Stomach (tissue), 9 donors: Measurements from ENCODE around the gene DSE. TPM values are rescaled to one million over a fixed set of nuclear protein-coding genes. Genes with fewer than 3 reads are reported as not detected.

ENCODE experiments used
- DNase-seq, 2 donors: peaks; one replicate each; pipeline versions ENCODE4 v3.0.0 to v3.0.0-alpha.2; 2013 to 2019
- H3K27ac ChIP-seq, 5 donors: fragments of 200-600 bp in 4 of 5; sonication (generic) in 4 of 5; one replicate each; pipeline ENCODE4 v1.5.1; 2013 to 2019; ENCODE audit warnings: mild to moderate bottlenecking in 1 of 5, moderate library complexity in 1 of 5
- H3K27me3 ChIP-seq, 3 donors: fragments of 200-600 bp; sonication (generic); one replicate each; pipeline ENCODE4 v1.5.1; 2017 to 2019; ENCODE audit warnings: mixed run types in 1 of 3
- H3K36me3 ChIP-seq, 4 donors: fragments of 200-600 bp; sonication (generic); 1 replicate in 3 of 4; 2 replicates in 1 of 4; pipeline ENCODE4 v1.5.1; 2016 to 2019
- H3K4me1 ChIP-seq, 4 donors: fragments of 200-600 bp; sonication (generic); one replicate each; pipeline ENCODE4 v1.5.1; 2016 to 2019
- H3K4me3 ChIP-seq, 4 donors: fragments of 200-600 bp; sonication (generic) in 3 of 4; one replicate each; pipeline ENCODE4 v1.5.1; 2016 to 2019; ENCODE audit warnings: mild to moderate bottlenecking in 1 of 4
- H3K9me3 ChIP-seq, 4 donors: fragments of 200-600 bp; sonication (generic); one replicate each; pipeline ENCODE4 v1.5.1; 2016 to 2019
- EP300 ChIP-seq: sonication (generic); formaldehyde crosslinking; IDR thresholded peaks from one replicate; pipeline ENCODE4 v1.6.1; 2017; ENCODE audit warnings: antibody characterized with exemption
- POLR2A ChIP-seq, 4 donors: fragments of 450-650 bp; IDR thresholded peaks; one replicate each; pipeline ENCODE4 v1.6.1; 2016; ENCODE audit warnings: antibody characterized with exemption in 4 of 4, control low read depth in 2 of 4, mild to moderate bottlenecking in 1 of 4, moderate library complexity in 1 of 4
- POLR2AphosphoS5 ChIP-seq, 3 donors: sonication (generic); formaldehyde crosslinking; IDR thresholded peaks; one replicate each; pipeline ENCODE4 v1.6.1; 2016; ENCODE audit warnings: antibody characterized with exemption in 3 of 3
- WGBS, 5 donors: extraction: QIAGEN DNeasy Blood & Tissue Kit in 3 of 5; methylation state at CpG; one replicate each; pipeline versions ENCODE4 v1.1.5 to v1.1.7; 2013 to 2018; 5-methylcytosine and 5-hydroxymethylcytosine counted together
- intact Hi-C: fragments of 100-400 bp; cut with DNase I; formaldehyde crosslinking; loops from one replicate; pipeline ENCODE4 v1.15.1; 2023; ENCODE audit warnings: low total_unique reads
- polyA plus RNA-seq, 3 donors: library from polyadenylated mRNA; stranded (reverse); fragments of 200-250 nt; gene quantifications; one replicate each; pipeline ENCODE4 v1.2.3, GENCODE V29; 2013
- total RNA-seq, 5 donors: library from RNA; depleted of rRNA; stranded (reverse); fragments of >200 nt; gene quantifications; one replicate each; pipeline versions ENCODE4 v1.1.0 to v1.2.3, GENCODE V29; 2014 to 2016
- TF ChIP-seq, protein P1 (sequence below), 7 experiments: fragments of 450-650 bp in 4 of 7; fragments of 200-600 bp in 3 of 7; sonication (generic) in 3 of 7; IDR thresholded peaks; one replicate each; pipeline ENCODE4 v1.5.1; 2016 to 2019; ENCODE audit warnings: antibody characterized with exemption in 7 of 7, control low read depth in 2 of 7, mild to moderate bottlenecking in 1 of 7
- donor health status: healthy with polysubstance abuse.
- donor health status: Bipolar disorder and iron deficiency.
- donor health status: healthy.

Gene DSE
- total and polyA plus RNA-seq, 8 donors = 3.8 to 39.8 (median 12.5) TPM

DNA sequence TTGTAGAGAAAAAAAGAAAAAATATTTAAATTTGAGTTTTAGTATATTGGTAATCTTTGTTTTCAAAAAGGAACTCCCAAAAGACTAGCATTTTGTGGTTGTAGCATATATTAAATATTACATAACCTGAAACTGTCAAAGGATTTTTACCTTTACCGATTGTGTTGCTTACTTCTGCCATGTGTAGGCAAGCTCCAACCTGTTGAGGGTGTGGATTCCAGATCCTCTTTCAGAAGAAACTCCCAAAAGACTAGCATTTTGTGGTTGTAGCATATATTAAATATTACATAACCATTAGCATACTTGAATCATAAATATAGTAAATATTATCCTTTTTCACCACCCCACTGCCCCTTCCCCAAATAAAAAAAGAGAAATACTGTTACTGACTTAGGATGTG lies 3.2 kb downstream of the DSE start:
- no peaks in the 10 kb centered on the region for H3K36me3 ChIP-seq
- H3K27ac ChIP-seq = no peak overlapping the region
- WGBS, 5 donors = 68 to 91% (median 83%) methylated on average over 1 of the region's 1 CpG
- no peak for TF ChIP-seq POLR2A (IDR thresholded peaks at IDR 0.05)
- no peak for TF ChIP-seq POLR2AphosphoS5 (IDR thresholded peaks at IDR 0.05)
- TF ChIP-seq, protein P1, sequence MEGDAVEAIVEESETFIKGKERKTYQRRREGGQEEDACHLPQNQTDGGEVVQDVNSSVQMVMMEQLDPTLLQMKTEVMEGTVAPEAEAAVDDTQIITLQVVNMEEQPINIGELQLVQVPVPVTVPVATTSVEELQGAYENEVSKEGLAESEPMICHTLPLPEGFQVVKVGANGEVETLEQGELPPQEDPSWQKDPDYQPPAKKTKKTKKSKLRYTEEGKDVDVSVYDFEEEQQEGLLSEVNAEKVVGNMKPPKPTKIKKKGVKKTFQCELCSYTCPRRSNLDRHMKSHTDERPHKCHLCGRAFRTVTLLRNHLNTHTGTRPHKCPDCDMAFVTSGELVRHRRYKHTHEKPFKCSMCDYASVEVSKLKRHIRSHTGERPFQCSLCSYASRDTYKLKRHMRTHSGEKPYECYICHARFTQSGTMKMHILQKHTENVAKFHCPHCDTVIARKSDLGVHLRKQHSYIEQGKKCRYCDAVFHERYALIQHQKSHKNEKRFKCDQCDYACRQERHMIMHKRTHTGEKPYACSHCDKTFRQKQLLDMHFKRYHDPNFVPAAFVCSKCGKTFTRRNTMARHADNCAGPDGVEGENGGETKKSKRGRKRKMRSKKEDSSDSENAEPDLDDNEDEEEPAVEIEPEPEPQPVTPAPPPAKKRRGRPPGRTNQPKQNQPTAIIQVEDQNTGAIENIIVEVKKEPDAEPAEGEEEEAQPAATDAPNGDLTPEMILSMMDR (IDR thresholded peaks at IDR 0.05) = no peak
- TF ChIP-seq EP300 = no peak
- no peak for DNase-seq
- peaks cover 7 to 33% (median 9%) of the 10 kb centered on the region in 4 donors for H3K4me1 ChIP-seq
- H3K9me3 ChIP-seq = no peaks in the 10 kb centered on the region
- H3K4me3 ChIP-seq = no peak overlapping the region
- H3K27me3 ChIP-seq = peaks cover 0 to 5% (median 0%) of the 10 kb centered on the region in 3 donors
- intact Hi-C loops = no loop called here

- no peak for DNase-seq
- no peaks in the 10 kb centered on the region for H3K9me3 ChIP-seq
Measured at GRCh38 chr6:116374586-116374985, 3.8 kb downstream of the DSE start.

GRCh38 chr6:116375262-116375661 lies 4.5 kb downstream of the DSE start:
- H3K4me3 ChIP-seq = no peak overlapping the region
- no peak overlapping the region for H3K27ac ChIP-seq
- no peaks in the 10 kb centered on the region for H3K9me3 ChIP-seq
- no peak for DNase-seq
- peaks cover 0 to 5% (median 0%) of the 10 kb centered on the region in 3 donors for H3K27me3 ChIP-seq
- 88 to 97% (median 95%) methylated on average over 2 of the region's 2 CpGs for WGBS, 5 donors
- intact Hi-C loops = no loop called here
- TF ChIP-seq POLR2A (IDR thresholded peaks at IDR 0.05) (no peak), EP300 (no peak), POLR2AphosphoS5 (IDR thresholded peaks at IDR 0.05) (no peak)
- TF ChIP-seq, protein P1 (IDR thresholded peaks at IDR 0.05) = no peak
- no peaks in the 10 kb centered on the region for H3K36me3 ChIP-seq
- peaks cover 0 to 22% (median 4%) of the 10 kb centered on the region in 4 donors for H3K4me1 ChIP-seq

More at GRCh38 chr6:116374586-116374985, 3.8 kb downstream of the DSE start:
- Histone ChIP-seq H3K36me3 (no peaks in the 10 kb centered on the region), H3K27ac (no peak overlapping the region), H3K4me1 (peaks cover 6 to 29% (median 7%) of the 10 kb centered on the region in 4 donors), H3K4me3 (no peak overlapping the region), H3K27me3 (peaks cover 0 to 5% (median 0%) of the 10 kb centered on the region in 3 donors)
- intact Hi-C loops = no loop called here
- TF ChIP-seq POLR2AphosphoS5 (IDR thresholded peaks at IDR 0.05) = no peak
- no peak for TF ChIP-seq POLR2A (IDR thresholded peaks at IDR 0.05)
- WGBS, 5 donors = 84 to 92% (median 86%) methylated on average over 5 of the region's 5 CpGs

GRCh38 chr6:116376149-116376548 lies 5.4 kb downstream of the DSE start:
- Histone ChIP-seq H3K27me3 (peaks cover 0 to under 1% (median 0%) of the 10 kb centered on the region in 3 donors), H3K4me1 (peaks cover 0 to 28% (median 1%) of the 10 kb centered on the region in 4 donors), H3K4me3 (no peak overlapping the region), H3K9me3 (no peaks in the 10 kb centered on the region), H3K27ac (no peak overlapping the region), H3K36me3 (no peaks in the 10 kb centered on the region)
- WGBS, 5 donors = 80 to 88% (median 86%) methylated on average over 4 of the region's 4 CpGs
- intact Hi-C loops = no loop called here
- DNase-seq = no peak
- TF ChIP-seq EP300 (no peak), POLR2AphosphoS5 (IDR thresholded peaks at IDR 0.05) (no peak), POLR2A (IDR thresholded peaks at IDR 0.05) (no peak)
- TF ChIP-seq, protein P1 (IDR thresholded peaks at IDR 0.05) = no peak

GRCh38 chr6:116379764-116380163 lies 9.0 kb downstream of the DSE start:
- H3K4me1 ChIP-seq = peaks cover 0 to 12% (median 0%) of the 10 kb centered on the region in 4 donors
- no peak overlapping the region for H3K4me3 ChIP-seq
- intact Hi-C loops = no loop called here
- no peaks in the 10 kb centered on the region for H3K36me3 ChIP-seq
- H3K27ac ChIP-seq = no peak overlapping the region
- DNase-seq = no peak
- no peak for TF ChIP-seq EP300
- no peak for TF ChIP-seq POLR2A (IDR thresholded peaks at IDR 0.05)
- TF ChIP-seq, protein P1 (IDR thresholded peaks at IDR 0.05) = no peak
- TF ChIP-seq POLR2AphosphoS5 (IDR thresholded peaks at IDR 0.05) = no peak
- H3K27me3 ChIP-seq = no peaks in the 10 kb centered on the region
- no peaks in the 10 kb centered on the region for H3K9me3 ChIP-seq
